ENCODE data around the gene TASOR.

TASOR gene

GRCh38 chr3:56645407-56645806 is 37.7 kb downstream of the TASOR start:
- no peak for DNase-seq (ENCODE audit: insufficient read length, low spot score)
- no peak for FAIRE-seq
- TF ChIP-seq CTCF (IDR thresholded peaks at IDR 0.05; ENCODE audit: insufficient read depth, missing control alignments): no peak

GRCh38 chr3:56633602-56634535 is 49.2 kb downstream of the TASOR start:
- no peak for TF ChIP-seq CTCF (IDR thresholded peaks at IDR 0.05; ENCODE audit: insufficient read depth, missing control alignments)
- no peak for FAIRE-seq
- DNase-seq (ENCODE audit: insufficient read length, low spot score): no peak
